Measurements from ENCODE around the gene FAM53A.

DNA sequence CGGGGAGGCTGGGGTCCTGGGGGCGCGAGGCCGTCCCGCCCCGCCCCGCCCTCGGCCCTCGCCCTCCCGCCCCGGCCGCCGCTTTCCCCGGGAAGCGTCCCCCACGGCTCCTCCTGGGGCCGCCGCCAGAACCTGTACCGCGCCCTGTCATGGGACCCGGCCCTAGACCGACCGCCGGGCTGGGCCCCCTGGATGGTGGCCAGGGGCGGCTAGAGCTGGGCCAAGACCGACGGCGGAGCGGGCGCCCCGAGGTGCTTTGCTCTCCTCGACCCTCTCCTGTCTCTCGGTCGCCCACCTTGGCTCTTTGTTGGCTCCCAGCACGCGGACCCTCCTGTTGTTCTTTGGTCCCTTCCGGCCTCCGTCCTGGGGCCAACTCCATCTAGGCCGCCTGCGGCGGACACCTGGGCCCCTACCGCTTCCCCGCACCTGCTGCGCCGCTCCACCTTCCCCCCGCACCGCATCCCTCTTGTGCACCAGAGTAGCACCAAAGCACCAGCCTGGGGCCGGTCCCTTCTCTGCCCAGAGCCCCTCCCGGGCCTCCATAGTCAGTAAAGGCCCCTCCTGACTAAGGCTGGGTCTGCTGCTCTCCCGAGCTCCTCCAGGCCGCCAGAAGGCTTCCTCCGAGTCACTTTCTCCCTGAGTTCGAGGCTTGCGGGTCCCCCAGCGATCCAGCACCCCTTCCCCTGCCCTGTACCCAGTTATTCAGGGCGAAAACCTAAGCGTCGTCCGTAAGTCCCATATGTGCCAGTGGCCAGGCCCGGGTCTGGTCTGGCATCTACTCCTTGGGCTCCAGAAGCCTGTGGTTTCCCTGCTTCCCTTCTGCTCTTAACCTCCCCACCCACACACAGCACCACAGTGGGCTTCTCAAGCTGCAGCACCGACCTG lies 37.8 kb upstream of the FAM53A start:
- TF ChIP-seq POLR2A (IDR thresholded peaks at IDR 0.05; ENCODE audit: low read length) (no peak), GATA1 (IDR thresholded peaks at IDR 0.05; ENCODE audit: low read depth, low read length) (no peak)

Measured in erythroblast (primary cell).